ENCODE data around the gene TIMD4. TPM values are rescaled to one million over a fixed set of nuclear protein-coding genes. Genes with fewer than 3 reads are reported as not detected.
A peak's percentile ranks its signal among the peaks of the same experiment; 100 is the strongest.

TIMD4 gene
- total RNA-seq, 2 experiments from 2014 or later = 2.3 to 3.5 TPM

DNA sequence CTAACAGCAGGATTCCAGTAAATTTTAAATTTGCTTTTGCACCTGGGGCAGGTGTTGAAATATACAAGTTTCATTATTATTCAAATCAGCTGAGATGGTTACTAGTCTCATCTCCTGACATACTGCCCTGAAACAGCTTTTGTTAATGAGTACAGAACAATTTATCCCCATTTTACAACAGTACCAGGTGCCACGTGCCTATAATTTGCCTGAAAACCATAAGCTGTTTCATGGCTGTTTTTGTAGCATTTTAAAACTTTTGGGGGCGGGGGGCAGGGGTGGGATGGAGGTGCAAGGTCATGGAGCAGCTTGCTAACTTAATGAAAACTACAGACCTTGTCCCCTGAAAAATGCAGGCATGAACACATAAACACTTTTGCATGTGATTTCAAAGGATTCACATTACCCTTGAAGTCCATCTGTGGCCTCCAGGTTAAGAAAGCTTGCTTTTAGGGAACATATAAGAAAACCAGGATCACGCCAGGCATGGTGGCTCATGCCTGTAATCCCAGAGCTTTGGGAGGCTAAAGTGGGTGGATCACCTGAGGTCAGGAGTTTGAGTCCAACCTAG, 42.1 kb downstream of the TIMD4 start:
- DNase-seq (no peak), ATAC-seq (no peak)
- ChIA-PET POLR2A (interaction anchor here (0.6 to 1.7 kb wide), 6 partner anchors 8 to 352 kb away, joined by 3 to 10 read pairs (median 4); partner anchors contain the start of gene MED7), CTCF (interaction anchor here (0.7 to 2.7 kb wide), 7 partner anchors 8 to 222 kb away, joined by 4 to 13 read pairs (median 6); partner anchors contain the start of gene MED7)
- intact Hi-C loops (cut with DNase I, micrococcal nuclease) = loop anchor here (1.0 to 10.0 kb wide), 15 partner anchors 8 to 681 kb away; partner anchors contain the start of gene HAVCR2 (in 1 of the 2)
- Mint-ChIP-seq H3K27ac (peak overlapping the region; percentile 97), H3K4me1 (peaks cover 56% of the 10 kb centered on the region), H3K4me3 (peak overlapping the region; percentile 49), H3K9me3 (ENCODE audit: low read depth) (peaks cover 2% of the 10 kb centered on the region), H3K27me3 (no peaks in the 10 kb centered on the region), H3K36me3 (ENCODE audit: low read depth) (peaks cover 7% of the 10 kb centered on the region)

- peak; percentile 75 for ATAC-seq
- Mint-ChIP-seq H3K4me3 (peak overlapping the region; percentile 58), H3K27me3 (no peaks in the 10 kb centered on the region), H3K27ac (peak overlapping the region; percentile 97), H3K9me3 (ENCODE audit: low read depth) (peaks cover 2% of the 10 kb centered on the region), H3K36me3 (ENCODE audit: low read depth) (peaks cover 7% of the 10 kb centered on the region), H3K4me1 (peaks cover 52% of the 10 kb centered on the region)
- ChIA-PET POLR2A (interaction anchor here (0.6 to 1.7 kb wide), 10 partner anchors 9 to 353 kb away, joined by 3 to 10 read pairs (median 4); partner anchors contain the start of gene MED7), CTCF (interaction anchor here (0.6 to 2.7 kb wide), 9 partner anchors 9 to 223 kb away, joined by 4 to 13 read pairs (median 6); partner anchors contain the start of gene MED7)
- DNase-seq = peak; percentile 84
- intact Hi-C loops (cut with DNase I, micrococcal nuclease) = loop anchor here (1.0 to 10.0 kb wide), 15 partner anchors 9 to 682 kb away; partner anchors contain the start of gene HAVCR2 (in 1 of the 2)
These were observed 42.8 kb downstream of the TIMD4 start for GRCh38 chr5:156920042-156920860.

- Mint-ChIP-seq H3K36me3 (ENCODE audit: low read depth) (peaks cover 12% of the 10 kb centered on the region), H3K4me3 (no peak overlapping the region), H3K27ac (peak overlapping the region; percentile 56), H3K27me3 (no peaks in the 10 kb centered on the region), H3K9me3 (ENCODE audit: low read depth) (peaks cover 2% of the 10 kb centered on the region), H3K4me1 (peaks cover 61% of the 10 kb centered on the region)
- CTCF ChIA-PET = interaction anchor here (0.7 kb wide), 1 partner anchor 9 kb away, joined by 3 read pairs; no protein-coding TSS in a partner anchor
- intact Hi-C loops (cut with DNase I, micrococcal nuclease) = no loop called here
- ATAC-seq (no peak), DNase-seq (no peak)
- POLR2A ChIA-PET = no interaction called here
These were observed 44.6 kb downstream of the TIMD4 start for GRCh38 chr5:156918311-156918845.

GRCh38 chr5:156914371-156914737, 48.7 kb downstream of the TIMD4 start:
- Mint-ChIP-seq H3K27ac (peak overlapping the region; percentile 72), H3K4me3 (peak overlapping the region; percentile 27), H3K4me1 (peaks cover 38% of the 10 kb centered on the region), H3K36me3 (ENCODE audit: low read depth) (peaks cover 16% of the 10 kb centered on the region), H3K9me3 (ENCODE audit: low read depth) (peaks cover 5% of the 10 kb centered on the region), H3K27me3 (no peaks in the 10 kb centered on the region)
- ChIA-PET CTCF (interaction anchor here (0.6 to 1.8 kb wide), 3 partner anchors 20 to 224 kb away, joined by 4 to 6 read pairs (median 5); no protein-coding TSS in a partner anchor), POLR2A (interaction anchor here (0.6 kb wide), 2 partner anchors 186 to 229 kb away, joined by 3 read pairs; partner anchors contain the start of gene MED7)
- DNase-seq (no peak), ATAC-seq (no peak)
- intact Hi-C loops (cut with DNase I, micrococcal nuclease) = no loop called here

DNA sequence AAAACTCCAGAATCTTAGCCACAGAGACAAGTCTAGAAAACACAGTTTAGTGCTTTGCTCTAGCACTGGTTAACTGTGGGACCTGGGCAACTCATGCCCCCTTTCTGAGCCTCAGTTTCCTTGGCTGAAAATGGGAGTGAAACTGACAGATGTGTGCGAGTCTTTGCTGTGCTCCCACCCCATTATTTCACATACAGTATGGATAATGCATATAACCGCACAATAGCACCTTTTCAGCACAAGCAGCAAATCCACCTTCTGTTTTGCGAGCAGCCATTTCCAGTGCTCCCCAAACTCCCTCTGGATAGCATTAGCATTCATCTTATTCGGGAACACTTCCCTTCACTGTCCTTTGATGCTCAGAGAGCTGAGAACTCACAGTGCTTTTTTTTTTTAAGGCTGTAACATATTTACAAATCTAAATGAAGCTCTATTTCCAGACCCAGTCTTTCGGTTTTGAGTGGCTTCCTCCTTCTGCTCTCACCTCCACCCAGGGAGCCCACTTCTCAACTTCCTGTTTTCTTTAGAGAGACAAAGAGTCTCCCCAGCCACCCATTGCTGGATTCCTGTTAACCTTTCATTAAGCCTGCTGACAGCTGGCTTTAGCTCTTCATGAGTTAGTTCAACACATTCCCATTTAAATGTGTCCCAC, 49.2 kb downstream of the TIMD4 start:
- POLR2A ChIA-PET = no interaction called here
- ATAC-seq (peak; percentile 71), DNase-seq (peak; percentile 38)
- intact Hi-C loops (cut with DNase I, micrococcal nuclease) = no loop called here
- CTCF ChIA-PET = interaction anchor here (0.6 to 1.8 kb wide), 3 partner anchors 21 to 224 kb away, joined by 4 to 6 read pairs (median 5); no protein-coding TSS in a partner anchor
- H3K9me3 Mint-ChIP-seq (ENCODE audit: low read depth) = peaks cover 5% of the 10 kb centered on the region
- peak overlapping the region; percentile 72 for H3K27ac Mint-ChIP-seq
- H3K4me1 Mint-ChIP-seq = peaks cover 33% of the 10 kb centered on the region
- peak overlapping the region; percentile 27 for H3K4me3 Mint-ChIP-seq
- H3K36me3 Mint-ChIP-seq (ENCODE audit: low read depth) = peaks cover 12% of the 10 kb centered on the region
- no peaks in the 10 kb centered on the region for H3K27me3 Mint-ChIP-seq

DNA sequence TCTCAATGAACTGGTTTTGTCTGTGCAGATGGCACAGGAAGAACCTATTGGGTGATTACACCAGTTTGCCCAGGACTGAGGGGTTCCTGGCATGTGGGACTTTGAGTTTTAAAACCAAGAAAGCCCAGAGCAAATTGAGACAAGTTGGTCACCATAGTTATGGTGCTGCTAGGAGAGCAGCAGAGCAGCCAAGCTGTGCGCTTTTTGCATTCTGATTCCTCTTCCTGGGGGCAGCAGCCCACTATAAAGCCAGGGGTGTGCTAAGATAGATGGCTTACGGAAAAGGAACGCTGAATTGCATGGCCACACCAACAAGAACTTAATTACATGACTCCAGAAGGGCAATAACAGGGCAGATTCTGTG, 49.7 kb downstream of the TIMD4 start:
- CTCF ChIA-PET = no interaction called here

GRCh38 chr5:156912869-156913268, 50.2 kb downstream of the TIMD4 start:
- intact Hi-C loops (cut with DNase I, micrococcal nuclease) = no loop called here
- ChIA-PET CTCF (no interaction called here), POLR2A (no interaction called here)
- no peak overlapping the region for H3K4me3 Mint-ChIP-seq
- no peak for DNase-seq
- H3K27ac Mint-ChIP-seq = peak overlapping the region; percentile 72
- peaks cover 11% of the 10 kb centered on the region for H3K36me3 Mint-ChIP-seq (ENCODE audit: low read depth)
- no peaks in the 10 kb centered on the region for H3K27me3 Mint-ChIP-seq
- peak; percentile 49 for ATAC-seq
- peaks cover 26% of the 10 kb centered on the region for H3K4me1 Mint-ChIP-seq
- peaks cover 5% of the 10 kb centered on the region for H3K9me3 Mint-ChIP-seq (ENCODE audit: low read depth)

More for the DNA sequence above, 49.7 kb downstream of the TIMD4 start:
- intact Hi-C loops (cut with DNase I, micrococcal nuclease) = no loop called here
- Mint-ChIP-seq H3K36me3 (ENCODE audit: low read depth) (peaks cover 11% of the 10 kb centered on the region), H3K27me3 (no peaks in the 10 kb centered on the region), H3K4me1 (peaks cover 29% of the 10 kb centered on the region), H3K27ac (peak overlapping the region; percentile 72), H3K9me3 (ENCODE audit: low read depth) (peaks cover 5% of the 10 kb centered on the region), H3K4me3 (no peak overlapping the region)
- POLR2A ChIA-PET = no interaction called here
- ATAC-seq (no peak), DNase-seq (no peak)

DNA sequence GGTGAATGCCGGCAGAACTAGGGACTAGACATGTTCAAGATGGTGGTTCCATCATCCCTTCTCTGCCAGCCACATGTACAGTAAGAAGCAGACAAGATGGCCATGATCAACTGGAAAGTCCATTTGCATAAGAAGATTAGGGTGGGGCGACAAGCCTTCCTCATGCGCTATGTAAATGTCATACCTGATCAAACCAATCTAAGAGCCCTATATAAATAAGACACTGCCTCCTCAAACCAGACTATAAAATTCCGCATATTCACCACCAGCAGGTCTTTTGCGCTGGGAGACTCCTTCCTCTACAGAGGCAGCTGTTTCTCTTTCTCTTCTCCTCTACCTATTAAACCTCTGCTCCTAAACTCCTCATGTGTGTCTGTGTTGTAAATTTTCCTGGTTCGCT, 53.8 kb downstream of the TIMD4 start:
- Mint-ChIP-seq H3K4me1 (peaks cover 18% of the 10 kb centered on the region), H3K4me3 (no peak overlapping the region), H3K27me3 (no peaks in the 10 kb centered on the region), H3K36me3 (ENCODE audit: low read depth) (peaks cover 7% of the 10 kb centered on the region), H3K27ac (no peak overlapping the region), H3K9me3 (ENCODE audit: low read depth) (peaks cover 5% of the 10 kb centered on the region)
- ChIA-PET POLR2A (no interaction called here), CTCF (no interaction called here)
- ATAC-seq (no peak), DNase-seq (no peak)
- intact Hi-C loops (cut with DNase I, micrococcal nuclease) = no loop called here

GRCh38 chr5:156907667-156908066, 55.4 kb downstream of the TIMD4 start:
- ChIA-PET POLR2A (no interaction called here), CTCF (no interaction called here)
- intact Hi-C loops (cut with DNase I, micrococcal nuclease) = no loop called here
- H3K27ac Mint-ChIP-seq = no peak overlapping the region
- H3K27me3 Mint-ChIP-seq = no peaks in the 10 kb centered on the region
- peaks cover 3% of the 10 kb centered on the region for H3K4me1 Mint-ChIP-seq
- ATAC-seq (no peak), DNase-seq (no peak)
- peaks cover 3% of the 10 kb centered on the region for H3K9me3 Mint-ChIP-seq (ENCODE audit: low read depth)
- H3K36me3 Mint-ChIP-seq (ENCODE audit: low read depth) = no peaks in the 10 kb centered on the region
- no peak overlapping the region for H3K4me3 Mint-ChIP-seq

DNA sequence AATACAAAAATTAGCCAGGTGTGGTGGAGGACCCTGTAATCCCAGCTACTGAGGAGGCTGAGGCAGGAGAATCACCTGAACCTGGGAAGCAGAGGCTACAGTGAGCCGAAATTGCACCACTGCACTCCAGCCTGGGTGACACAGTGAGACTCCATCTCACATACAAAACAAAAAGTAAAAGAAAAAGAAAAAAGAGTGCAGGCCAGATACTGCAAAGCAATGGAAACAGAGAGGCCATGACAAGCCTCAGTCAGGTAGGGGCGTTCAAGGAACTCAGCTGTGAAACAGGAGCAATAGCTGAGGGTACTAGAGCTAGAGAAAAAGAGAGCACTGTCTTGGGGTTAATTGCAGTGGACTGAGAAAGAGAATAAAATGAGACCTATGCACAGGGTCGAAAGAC, 56.2 kb downstream of the TIMD4 start:
- Mint-ChIP-seq H3K4me3 (no peak overlapping the region), H3K27ac (no peak overlapping the region), H3K27me3 (no peaks in the 10 kb centered on the region), H3K36me3 (ENCODE audit: low read depth) (no peaks in the 10 kb centered on the region), H3K4me1 (no peaks in the 10 kb centered on the region), H3K9me3 (ENCODE audit: low read depth) (peaks cover 3% of the 10 kb centered on the region)
- ATAC-seq (no peak), DNase-seq (no peak)
- ChIA-PET POLR2A (no interaction called here), CTCF (interaction anchor here (0.6 kb wide), 1 partner anchor 485 kb away, joined by 3 read pairs; no protein-coding TSS in a partner anchor)
- intact Hi-C loops (cut with DNase I, micrococcal nuclease) = no loop called here

DNA sequence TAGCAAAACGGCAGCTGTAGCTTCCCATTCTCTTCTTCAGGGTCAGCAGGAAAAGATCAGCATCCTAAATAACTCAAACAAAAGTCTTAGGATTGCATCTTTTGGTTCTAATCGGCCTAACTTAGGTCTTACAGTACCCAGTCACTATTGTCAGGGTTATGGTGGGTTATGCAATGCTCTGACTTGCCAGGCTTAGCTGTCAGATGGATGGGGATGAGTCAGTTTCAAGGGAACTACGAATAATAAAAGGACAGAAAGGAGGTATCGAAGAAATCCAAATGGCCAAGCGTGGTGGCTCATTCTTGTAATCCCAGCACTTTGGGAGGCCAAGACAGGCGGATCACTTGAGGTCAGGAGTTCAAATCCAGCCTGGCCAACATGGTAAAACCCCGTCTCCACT, 66.5 kb downstream of the TIMD4 start:
- no peak overlapping the region for H3K4me3 Mint-ChIP-seq
- ATAC-seq = no peak

More for the DNA sequence above, 66.5 kb downstream of the TIMD4 start:
- ChIA-PET POLR2A (no interaction called here), CTCF (interaction anchor here (1.2 kb wide), 1 partner anchor 19 kb away, joined by 3 read pairs; no protein-coding TSS in a partner anchor)
- no peaks in the 10 kb centered on the region for H3K9me3 Mint-ChIP-seq (ENCODE audit: low read depth)
- peaks cover 21% of the 10 kb centered on the region for H3K4me1 Mint-ChIP-seq
- no peak overlapping the region for H3K27ac Mint-ChIP-seq
- H3K27me3 Mint-ChIP-seq = no peaks in the 10 kb centered on the region
- H3K36me3 Mint-ChIP-seq (ENCODE audit: low read depth) = no peaks in the 10 kb centered on the region
- DNase-seq = no peak
- intact Hi-C loops (cut with DNase I, micrococcal nuclease) = no loop called here
